NB4 (cell line): ENCODE data around the gene UBE2J2.

ENCODE experiments used
- CTCF ChIP-seq: IDR thresholded peaks from one replicate; pipeline ENCODE4 v1.5.1; 2012; ENCODE audit warnings: low read depth, low read length
- TF ChIP-seq, protein P1 (sequence below): IDR thresholded peaks from 2 replicates; pipeline ENCODE4 v1.6.1; 2011; ENCODE audit warnings: low read depth, low read length

DNA sequence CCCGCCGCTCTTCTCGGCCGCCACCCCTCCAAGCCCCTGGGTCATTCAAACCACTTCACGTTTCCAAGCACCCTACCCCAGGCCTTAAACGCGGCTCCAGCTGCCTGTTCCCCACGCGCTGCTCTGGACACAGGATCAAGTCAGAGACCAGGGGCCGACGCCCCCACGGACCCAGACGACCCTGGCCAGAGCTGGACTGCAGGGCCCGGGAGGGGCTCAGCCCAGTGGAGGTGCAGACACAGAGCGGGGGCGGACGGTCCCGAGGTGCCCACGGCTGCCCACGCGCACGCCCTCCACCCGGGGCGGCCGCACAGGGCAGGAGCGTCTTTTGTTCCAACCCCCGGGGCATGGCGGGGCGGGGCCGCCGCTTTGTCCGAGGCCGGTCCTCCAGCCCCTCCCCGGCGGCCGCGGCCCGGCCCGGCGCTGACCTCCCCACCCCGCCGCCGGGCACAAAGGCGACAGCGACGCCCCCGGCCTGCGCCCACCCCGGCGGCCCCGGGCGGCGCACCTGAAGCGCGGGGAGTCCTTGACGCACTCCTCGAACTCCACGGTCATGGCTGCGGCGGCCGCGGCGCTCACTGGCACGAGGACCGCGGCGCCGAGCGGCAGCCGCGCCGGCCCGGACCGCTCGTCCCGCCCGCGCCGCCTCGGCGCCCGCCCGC, 33.7 kb upstream of the UBE2J2 start:
- no peak for TF ChIP-seq CTCF
- TF ChIP-seq, protein P1, sequence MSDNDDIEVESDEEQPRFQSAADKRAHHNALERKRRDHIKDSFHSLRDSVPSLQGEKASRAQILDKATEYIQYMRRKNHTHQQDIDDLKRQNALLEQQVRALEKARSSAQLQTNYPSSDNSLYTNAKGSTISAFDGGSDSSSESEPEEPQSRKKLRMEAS = no peak
